ENCODE data around the gene TEKT4. TPM values are rescaled to one million over a fixed set of nuclear protein-coding genes. Genes with fewer than 3 reads are reported as not detected.

TEKT4 gene
- total and polyA plus RNA-seq, 4 donors: not detected

DNA sequence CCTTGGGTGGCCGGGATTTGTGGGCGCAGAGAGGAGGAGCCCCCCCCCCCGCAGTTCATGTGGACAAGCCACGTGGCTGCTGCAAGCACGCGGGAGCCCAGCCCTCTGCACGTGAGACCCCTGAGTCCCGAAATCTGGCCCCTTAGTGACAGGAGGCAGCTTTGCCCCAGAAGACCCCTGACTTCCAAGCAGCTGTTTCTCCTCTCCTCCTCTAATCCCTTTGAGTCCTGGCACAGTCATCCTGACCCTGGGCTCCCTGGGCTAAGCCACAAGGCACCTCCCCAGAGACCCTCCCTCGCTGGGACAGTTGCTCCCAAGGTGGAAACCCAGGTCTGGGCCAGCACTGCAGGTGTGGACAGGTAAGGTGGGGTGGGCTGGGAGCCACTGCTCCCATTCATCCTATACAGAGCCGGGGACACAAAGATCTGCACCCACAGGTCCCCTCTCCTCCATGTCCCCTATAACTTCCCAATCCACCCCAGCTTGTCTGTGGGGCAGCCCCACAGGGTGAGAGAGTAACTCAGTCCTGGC, 923 bp downstream of the TEKT4 start:
- TF ChIP-seq, protein P1, sequence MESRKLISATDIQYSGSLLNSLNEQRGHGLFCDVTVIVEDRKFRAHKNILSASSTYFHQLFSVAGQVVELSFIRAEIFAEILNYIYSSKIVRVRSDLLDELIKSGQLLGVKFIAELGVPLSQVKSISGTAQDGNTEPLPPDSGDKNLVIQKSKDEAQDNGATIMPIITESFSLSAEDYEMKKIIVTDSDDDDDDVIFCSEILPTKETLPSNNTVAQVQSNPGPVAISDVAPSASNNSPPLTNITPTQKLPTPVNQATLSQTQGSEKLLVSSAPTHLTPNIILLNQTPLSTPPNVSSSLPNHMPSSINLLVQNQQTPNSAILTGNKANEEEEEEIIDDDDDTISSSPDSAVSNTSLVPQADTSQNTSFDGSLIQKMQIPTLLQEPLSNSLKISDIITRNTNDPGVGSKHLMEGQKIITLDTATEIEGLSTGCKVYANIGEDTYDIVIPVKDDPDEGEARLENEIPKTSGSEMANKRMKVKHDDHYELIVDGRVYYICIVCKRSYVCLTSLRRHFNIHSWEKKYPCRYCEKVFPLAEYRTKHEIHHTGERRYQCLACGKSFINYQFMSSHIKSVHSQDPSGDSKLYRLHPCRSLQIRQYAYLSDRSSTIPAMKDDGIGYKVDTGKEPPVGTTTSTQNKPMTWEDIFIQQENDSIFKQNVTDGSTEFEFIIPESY (IDR thresholded peaks at IDR 0.05): no peak
- TF ChIP-seq, protein P2, sequence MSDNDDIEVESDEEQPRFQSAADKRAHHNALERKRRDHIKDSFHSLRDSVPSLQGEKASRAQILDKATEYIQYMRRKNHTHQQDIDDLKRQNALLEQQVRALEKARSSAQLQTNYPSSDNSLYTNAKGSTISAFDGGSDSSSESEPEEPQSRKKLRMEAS (IDR thresholded peaks at IDR 0.05): no peak
- TF ChIP-seq HNF4G (IDR thresholded peaks at IDR 0.05): no peak
- no peak for TF ChIP-seq RAD21 (IDR thresholded peaks at IDR 0.05)
- TF ChIP-seq SP1 (IDR thresholded peaks at IDR 0.05): no peak
- TF ChIP-seq, protein P3, sequence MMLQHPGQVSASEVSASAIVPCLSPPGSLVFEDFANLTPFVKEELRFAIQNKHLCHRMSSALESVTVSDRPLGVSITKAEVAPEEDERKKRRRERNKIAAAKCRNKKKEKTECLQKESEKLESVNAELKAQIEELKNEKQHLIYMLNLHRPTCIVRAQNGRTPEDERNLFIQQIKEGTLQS (IDR thresholded peaks at IDR 0.05): no peak
- no peak for TF ChIP-seq RXRA (IDR thresholded peaks at IDR 0.05)
- no peak for TF ChIP-seq HNF4A (conservative IDR thresholded peaks at IDR 0.05)
- TF ChIP-seq NR2F2 (IDR thresholded peaks at IDR 0.05): no peak
- TF ChIP-seq JUND (IDR thresholded peaks at IDR 0.05): no peak
- TF ChIP-seq, protein P4, sequence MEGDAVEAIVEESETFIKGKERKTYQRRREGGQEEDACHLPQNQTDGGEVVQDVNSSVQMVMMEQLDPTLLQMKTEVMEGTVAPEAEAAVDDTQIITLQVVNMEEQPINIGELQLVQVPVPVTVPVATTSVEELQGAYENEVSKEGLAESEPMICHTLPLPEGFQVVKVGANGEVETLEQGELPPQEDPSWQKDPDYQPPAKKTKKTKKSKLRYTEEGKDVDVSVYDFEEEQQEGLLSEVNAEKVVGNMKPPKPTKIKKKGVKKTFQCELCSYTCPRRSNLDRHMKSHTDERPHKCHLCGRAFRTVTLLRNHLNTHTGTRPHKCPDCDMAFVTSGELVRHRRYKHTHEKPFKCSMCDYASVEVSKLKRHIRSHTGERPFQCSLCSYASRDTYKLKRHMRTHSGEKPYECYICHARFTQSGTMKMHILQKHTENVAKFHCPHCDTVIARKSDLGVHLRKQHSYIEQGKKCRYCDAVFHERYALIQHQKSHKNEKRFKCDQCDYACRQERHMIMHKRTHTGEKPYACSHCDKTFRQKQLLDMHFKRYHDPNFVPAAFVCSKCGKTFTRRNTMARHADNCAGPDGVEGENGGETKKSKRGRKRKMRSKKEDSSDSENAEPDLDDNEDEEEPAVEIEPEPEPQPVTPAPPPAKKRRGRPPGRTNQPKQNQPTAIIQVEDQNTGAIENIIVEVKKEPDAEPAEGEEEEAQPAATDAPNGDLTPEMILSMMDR (IDR thresholded peaks at IDR 0.05; ENCODE audit: low read depth, low read length, missing input control): no peak
- TF ChIP-seq EGR1 (IDR thresholded peaks at IDR 0.05; ENCODE audit: low read depth in 2 of 2): no peak
- TF ChIP-seq YY1 (IDR thresholded peaks at IDR 0.05): no peak
- Histone ChIP-seq H3K9me3 (ENCODE audit: control insufficient read depth in 4 of 4, low read length in 3 of 4) (no peaks in the 10 kb centered on the region), H3K9ac (ENCODE audit: low read depth in 1 of 2, low read length in 2 of 2) (no peak overlapping the region), H3K4me1 (ENCODE audit: control insufficient read depth in 4 of 4, insufficient read depth in 4 of 4, low read length in 3 of 4) (peaks cover 0 to 5% (median 0%) of the 10 kb centered on the region in 4 donors), H3K36me3 (ENCODE audit: control insufficient read depth in 4 of 4, insufficient read depth in 3 of 4, low read depth in 1 of 4, low read length in 3 of 4) (no peaks in the 10 kb centered on the region), H3K27ac (ENCODE audit: low read depth in 1 of 2, low read length in 2 of 2) (no peak overlapping the region), H3K4me3 (ENCODE audit: low read depth in 1 of 3, low read length in 3 of 3) (no peak overlapping the region), H3K27me3 (ENCODE audit: control insufficient read depth in 4 of 4, insufficient read depth in 4 of 4, low read length in 3 of 4) (no peaks in the 10 kb centered on the region)
- WGBS: 73% methylated on average over 10 of the region's 10 CpGs
- no peak for DNase-seq (ENCODE audit: low spot score)

DNA sequence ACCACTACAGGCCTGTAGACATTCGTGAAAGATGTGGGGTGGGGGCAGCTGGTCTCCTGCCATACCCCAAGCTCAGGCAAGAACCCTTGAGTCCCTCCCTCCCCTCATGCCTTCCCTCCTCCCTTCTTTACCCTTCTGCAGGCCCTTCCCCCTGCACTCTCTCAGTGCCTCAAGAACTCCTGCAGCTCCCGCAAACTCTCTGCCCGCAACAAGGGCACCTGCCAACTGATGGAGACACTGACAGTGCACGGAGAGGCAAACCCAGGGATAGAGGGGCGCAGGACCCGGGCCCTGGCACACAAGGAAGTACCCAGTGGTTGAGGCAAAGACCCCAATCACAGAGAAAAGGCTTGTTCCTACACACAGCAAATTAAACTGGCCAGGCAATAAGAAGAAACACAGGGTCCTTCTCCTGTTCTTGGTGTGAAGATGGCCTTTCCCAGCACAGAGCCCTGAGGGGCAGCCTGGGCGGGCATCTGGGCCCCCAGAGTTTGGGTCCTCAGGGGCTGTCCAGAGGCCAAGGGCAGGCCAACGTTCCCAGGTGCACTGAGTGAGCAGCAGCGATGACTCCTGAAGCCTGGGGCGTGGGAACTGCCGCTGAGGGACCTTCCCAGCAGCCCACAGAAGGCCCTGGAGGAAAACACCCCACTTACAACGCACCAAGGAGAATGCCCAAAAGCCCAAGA, 1.6 kb downstream of the TEKT4 start:
- Histone ChIP-seq H3K27me3 (ENCODE audit: control insufficient read depth in 4 of 4, insufficient read depth in 4 of 4, low read length in 3 of 4) (no peaks in the 10 kb centered on the region), H3K9ac (ENCODE audit: low read depth in 1 of 2, low read length in 2 of 2) (no peak overlapping the region), H3K4me1 (ENCODE audit: control insufficient read depth in 4 of 4, insufficient read depth in 4 of 4, low read length in 3 of 4) (peaks cover 0 to 5% (median 0%) of the 10 kb centered on the region in 4 donors), H3K36me3 (ENCODE audit: control insufficient read depth in 4 of 4, insufficient read depth in 3 of 4, low read depth in 1 of 4, low read length in 3 of 4) (no peaks in the 10 kb centered on the region), H3K27ac (ENCODE audit: low read depth in 1 of 2, low read length in 2 of 2) (no peak overlapping the region), H3K4me3 (ENCODE audit: low read depth in 1 of 3, low read length in 3 of 3) (no peak overlapping the region), H3K9me3 (ENCODE audit: control insufficient read depth in 4 of 4, low read length in 3 of 4) (no peaks in the 10 kb centered on the region)
- no peak for DNase-seq (ENCODE audit: low spot score)
- TF ChIP-seq FOXA1 (IDR thresholded peaks at IDR 0.05) (no peak), NR2F2 (IDR thresholded peaks at IDR 0.05) (no peak)
- WGBS: 86% methylated on average over 12 of the region's 12 CpGs
